Measurements from ENCODE around the gene COL5A3.
"Not testable (repeated sequence)": the region's sequence is repeated elsewhere in the genome, so short reads cannot be mapped to it uniquely, and the experiment has no call there.

The COL5A3 gene

GRCh38 chr19:9970481-9970880 lies 39.8 kb downstream of the COL5A3 start:
- DNase-seq = no peak

- DNase-seq = no peak
Observed at GRCh38 chr19:9969688-9969975, 40.7 kb downstream of the COL5A3 start.

DNA sequence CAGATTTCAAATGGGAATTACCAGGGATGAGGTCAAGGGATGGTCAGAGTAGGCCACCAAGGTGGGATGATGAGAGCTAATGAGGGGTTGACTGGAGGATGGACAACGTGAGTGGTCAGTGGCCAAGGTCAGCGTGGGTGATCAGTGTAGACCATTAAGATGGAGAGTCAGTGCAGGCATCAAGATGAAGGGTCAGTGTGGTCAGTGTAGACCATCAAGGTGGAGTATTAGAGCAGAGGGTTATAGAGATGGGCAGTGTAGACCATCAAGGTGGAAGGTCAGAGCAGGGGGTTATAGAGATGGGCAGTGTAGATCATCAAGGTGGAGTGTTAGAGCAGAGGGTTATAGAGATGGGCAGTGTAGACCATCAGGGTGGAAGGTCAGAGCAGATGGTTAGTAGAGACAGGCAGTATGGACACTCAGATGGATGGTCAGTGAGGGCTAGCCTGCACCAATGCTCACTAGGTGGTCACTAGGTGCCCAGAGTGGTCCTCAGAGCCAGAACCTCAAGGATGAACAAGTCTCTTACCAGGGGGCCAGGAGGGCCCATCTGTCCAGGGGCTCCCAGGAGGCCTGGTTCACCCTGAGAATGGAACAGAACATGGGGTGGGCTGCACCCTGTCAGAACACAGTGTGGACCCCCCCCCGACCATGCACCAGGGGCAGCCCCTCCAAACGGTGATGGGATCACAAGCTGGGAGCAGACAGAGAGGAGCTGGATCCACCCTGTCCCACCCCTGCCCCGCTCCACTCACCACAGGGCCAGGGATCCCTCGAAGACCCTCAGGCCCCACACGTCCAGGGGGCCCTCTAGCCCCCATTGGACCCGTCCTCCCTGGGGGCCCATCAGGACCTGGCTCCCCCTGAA lies 41.2 kb downstream of the COL5A3 start:
- DNase-seq = no peak

- no peak for DNase-seq
Observed at GRCh38 chr19:9967326-9967725, 43.0 kb downstream of the COL5A3 start.

DNA sequence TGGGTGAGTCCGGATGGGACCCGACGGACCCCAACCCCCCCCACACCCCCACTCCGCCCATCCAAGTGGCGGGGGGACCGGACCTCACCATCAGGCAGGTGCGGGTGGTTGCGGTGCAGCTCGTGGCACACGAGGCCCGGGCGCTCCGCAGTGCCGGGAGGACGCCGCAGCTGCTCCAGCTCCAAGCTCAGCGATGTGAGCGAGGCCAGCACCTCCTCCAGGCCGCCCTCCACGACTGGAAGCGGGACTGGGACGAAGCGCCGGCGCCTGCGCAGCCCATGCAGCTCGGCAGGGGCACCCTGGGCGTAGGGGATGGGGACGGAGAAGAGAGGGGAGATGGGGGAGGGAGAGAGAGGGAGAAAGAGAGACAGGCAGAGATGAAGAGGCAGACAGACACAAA lies 43.9 kb downstream of the COL5A3 start:
- DNase-seq = no peak

DNA sequence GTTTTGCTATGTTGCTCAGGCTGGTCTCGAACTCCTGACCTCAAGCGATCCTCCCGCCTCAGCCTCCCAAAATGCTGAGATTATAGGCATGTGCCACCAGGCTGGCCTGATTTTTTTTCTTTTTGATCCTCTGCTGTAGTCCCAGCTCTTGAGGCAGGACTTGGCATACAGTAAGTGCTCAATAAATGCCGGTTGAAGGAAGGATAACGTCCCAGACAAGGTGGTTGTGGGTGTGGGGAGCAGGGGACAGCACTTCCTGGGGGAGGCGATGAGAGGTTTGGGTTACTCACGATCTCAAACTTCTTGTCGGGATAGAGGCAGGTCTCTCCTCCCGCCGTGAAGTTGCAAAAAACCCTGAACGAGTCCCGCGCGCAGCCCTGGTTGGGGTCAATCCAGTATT lies 44.3 kb downstream of the COL5A3 start:
- DNase-seq = no peak

DNA sequence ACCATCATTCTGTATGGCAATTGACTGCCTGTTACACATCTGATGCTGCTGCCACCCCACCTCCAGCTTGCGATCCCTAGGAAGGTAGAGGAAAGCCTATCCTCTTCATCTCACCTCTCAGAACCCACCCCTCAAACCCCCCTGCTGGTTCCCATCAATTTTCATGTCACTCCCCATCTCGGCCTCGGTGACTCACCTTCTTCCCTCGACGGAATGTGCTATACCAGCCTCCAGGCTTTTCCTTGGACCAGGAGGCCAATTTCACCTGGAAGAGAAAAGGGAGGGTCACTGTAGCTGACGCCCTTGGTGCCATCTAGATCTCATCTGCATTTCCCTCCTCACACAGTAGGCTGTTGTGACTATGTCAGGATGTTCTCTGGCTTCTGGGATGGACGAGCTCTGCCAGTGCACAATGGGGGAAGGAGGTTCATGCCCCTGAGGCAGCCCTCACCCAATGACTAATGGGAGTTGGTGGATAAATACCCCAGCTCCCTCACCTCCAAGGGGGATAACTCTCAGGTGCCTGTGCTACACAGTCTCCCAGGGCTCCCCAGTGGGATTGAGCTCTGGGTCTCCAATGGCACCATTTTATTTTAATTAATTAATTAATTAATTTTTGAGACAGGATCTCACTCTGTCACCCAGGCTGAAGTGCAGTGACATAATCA lies 47.5 kb downstream of the COL5A3 start:
- DNase-seq = no peak

- DNase-seq = no peak
Observed at GRCh38 chr19:9961103-9961502, 49.2 kb downstream of the COL5A3 start.

DNA sequence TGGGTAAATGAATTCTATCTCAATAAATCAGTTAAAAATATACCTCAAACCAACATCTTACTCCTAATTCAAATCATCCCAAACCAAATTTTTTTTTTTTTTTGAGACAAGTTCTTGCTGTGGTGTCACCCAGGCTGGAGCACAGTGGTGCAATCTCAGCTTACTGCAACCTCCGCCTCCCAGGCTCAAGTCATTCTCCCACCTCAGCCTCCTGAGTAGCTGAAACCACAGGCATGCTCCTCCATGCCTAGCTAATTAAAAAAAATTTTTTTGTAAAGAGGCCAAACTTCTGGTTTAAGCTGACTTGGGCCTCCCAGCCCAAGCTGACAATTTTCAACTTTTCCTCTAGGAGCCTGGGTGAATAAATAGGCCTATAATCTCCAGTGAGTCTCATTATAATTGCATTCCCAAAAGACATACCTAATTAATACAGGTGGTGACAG lies 51.9 kb downstream of the COL5A3 start:
- no peak for DNase-seq

- DNase-seq = no peak
Observed at GRCh38 chr19:9956956-9957355, 53.3 kb downstream of the COL5A3 start.

DNA sequence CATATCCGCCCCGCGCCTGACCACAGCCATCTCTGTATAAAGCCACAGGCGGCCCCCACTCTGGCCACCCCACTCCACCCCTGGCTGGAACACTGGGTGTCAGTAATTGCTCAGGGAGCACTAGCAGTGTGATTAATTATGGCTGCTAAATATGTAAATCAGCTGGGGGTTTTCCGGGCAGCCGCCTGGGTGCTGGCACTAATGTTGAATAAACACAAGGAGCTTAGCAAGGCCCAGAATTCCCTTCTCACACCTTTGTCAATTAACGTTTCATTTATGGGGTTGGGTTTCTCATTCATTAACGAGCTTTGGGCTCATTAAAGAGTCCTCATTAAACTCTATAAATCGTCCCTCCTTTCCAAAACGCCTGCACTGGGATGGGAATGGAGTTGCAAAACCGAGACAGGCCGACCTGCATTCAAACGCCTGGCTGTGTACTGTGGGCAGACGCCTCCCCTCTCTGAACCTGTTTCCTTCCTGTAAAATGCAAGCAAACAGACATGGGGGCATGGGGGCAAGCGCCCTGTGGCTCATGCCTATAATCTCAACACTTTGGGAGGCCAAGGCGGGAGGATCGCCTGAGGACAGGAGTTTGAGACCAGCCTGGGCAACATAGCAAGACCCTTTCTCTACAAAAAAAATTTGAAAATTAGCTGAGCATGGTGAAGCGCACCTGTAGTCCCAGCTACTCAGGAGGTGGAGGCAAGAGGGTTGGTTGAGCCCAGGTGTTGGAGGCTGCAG lies 56.3 kb downstream of the COL5A3 start:
- no peak for DNase-seq

DNA sequence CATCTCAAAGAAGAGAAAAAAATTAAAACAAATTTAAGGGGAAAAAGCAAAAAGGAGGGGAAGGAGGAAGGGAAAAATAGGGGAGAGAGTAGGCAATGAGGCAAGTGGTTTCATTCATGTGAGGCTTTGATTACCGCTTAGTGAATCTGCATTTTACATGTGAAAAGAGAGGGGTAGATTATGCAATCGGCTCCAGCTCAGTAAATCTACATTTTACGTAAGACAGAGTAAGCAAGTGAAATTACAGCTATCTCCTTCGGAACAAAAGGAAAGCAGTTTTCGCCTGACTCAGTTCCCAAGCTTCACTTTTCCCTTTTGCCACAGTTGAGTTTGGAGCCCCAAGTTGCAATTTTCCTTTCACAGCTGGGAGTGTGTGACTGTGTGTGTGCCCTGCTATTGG lies 58.0 kb downstream of the COL5A3 start:
- no peak for DNase-seq

- DNase-seq = no peak
Observed at GRCh38 chr19:9947441-9947840, 62.9 kb downstream of the COL5A3 start.

DNA sequence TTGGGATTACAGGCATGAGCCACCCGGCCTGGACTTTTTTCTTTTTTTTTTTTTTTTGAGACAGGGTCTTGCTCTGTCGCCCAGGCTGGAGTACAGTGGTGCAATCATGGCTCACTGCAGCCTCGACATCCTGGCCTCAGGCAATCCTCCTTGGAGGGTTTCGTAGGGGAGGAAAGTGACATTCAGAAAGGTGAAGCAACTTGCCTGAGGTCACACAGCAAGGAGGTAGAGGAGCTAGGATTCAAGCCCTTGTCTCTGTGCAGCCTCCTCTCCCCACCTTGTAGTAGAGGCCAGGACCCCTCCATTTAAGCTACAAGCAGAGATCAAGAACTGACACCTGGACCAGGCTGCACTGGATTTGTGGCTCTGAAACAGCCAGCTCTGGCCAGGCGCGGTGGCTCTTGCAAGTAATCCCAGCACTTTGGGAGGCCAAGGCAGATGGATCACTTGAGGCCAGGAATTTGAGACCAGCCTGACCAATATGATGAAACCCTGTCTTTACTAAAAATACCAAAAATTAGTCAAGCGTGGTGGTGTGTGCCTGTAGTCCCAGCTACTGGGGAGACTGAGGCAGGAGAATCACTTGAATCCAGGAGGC lies 63.7 kb downstream of the COL5A3 start:
- DNase-seq = not testable (repeated sequence)

DNA sequence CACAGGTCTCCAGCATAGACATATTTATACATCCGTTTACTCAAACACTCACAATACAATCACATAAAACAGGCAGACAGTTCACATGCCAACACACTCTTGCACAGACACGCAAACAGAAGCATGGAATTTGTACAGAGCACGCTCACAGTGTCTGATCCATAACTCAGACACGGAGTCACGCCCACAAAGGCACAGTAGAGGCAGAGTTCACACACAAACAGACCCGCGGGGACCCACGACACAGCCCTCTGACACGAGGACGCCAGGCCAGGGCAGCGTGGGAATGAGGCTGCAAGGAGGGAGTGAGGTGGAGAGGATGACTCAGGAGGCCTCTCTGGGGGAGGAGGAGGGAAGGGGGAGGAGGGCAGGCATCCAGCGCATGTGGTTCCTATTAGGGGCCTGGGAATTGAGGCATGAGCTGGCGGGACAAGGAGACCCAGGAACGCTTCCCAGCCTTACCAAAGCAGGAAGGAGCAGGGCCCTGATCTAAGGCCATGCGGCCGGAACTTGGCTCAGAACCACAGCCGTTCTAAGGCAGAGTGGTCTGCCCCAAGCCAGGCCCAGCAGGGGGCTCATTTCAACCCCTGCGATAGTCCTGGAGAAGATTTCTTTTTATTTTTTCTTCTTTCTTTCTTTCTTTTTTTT lies 64.9 kb downstream of the COL5A3 start:
- no peak for DNase-seq

DNA sequence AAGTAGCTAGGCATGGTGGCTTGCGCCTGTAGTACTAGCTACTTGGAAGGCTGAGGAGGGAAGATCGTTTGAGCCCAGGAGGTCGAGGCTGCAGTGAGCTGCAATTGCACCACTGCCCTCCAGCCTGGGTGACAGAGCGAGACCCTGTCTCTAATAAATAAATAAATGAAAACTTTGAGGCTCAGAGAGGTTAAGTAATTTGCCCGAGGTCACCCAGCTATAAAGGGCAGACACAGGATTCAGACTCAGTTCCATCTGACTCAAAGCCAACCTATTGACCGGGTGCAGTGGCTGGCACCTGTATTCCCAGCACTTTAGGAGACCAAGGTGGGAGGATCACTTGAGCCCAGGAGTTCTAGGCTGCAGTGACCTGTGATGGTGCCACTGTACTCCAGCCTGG lies 66.6 kb downstream of the COL5A3 start:
- DNase-seq = no peak

DNA sequence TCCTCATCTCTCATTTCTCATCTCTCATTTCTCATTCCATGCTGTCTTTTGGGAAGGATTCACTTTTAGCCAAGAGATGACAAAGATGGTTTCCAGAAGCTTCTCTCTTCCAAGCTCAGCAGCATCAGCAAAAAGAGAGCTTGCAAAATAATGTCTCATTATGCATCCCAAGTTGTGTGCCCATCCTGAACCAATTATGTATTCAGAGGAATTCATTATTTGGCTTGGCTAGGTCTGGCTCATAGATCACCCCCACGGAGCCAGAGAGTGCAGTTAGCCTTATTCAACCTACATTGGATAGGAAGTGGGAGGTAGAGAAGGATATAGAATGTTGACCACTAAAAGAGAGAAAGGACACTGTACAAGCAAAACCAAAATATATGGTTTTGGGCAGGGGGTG lies 68.6 kb downstream of the COL5A3 start:
- DNase-seq = no peak

- DNase-seq = no peak
Observed at GRCh38 chr19:9941231-9941630, 69.1 kb downstream of the COL5A3 start.

GRCh38 chr19:9940778-9941177 lies 69.5 kb downstream of the COL5A3 start:
- DNase-seq = no peak

- DNase-seq = no peak
Observed at GRCh38 chr19:9939301-9939913, 70.9 kb downstream of the COL5A3 start.

DNA sequence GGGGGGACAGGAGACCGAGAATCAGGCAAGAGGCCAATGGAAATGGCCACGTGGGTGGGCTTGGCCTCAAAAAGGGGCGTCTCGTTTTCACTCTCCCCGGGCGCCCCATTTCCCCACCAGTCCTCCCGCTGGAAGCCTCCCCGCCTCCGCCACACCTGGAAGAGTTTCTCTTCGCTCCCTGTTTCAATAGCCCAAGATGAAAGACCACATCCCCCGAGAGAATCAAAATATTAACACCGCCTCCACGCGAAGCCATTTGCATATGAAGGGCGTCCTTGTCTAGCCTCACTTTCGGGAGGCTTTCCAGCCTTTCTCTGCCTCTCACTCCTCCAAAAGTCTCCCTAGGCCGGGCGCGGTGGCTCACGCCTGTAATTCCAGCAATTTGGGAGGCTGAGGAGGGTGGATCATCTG lies 73.3 kb downstream of the COL5A3 start:
- DNase-seq = no peak

GRCh38 chr19:9936326-9937000 lies 73.8 kb downstream of the COL5A3 start, which contains the start of gene OLFM2:
Gene OLFM2 (minus strand): TSS chr19:9936515. CDS start chr19:9936366, 149 bp downstream.
- DNase-seq = no peak

Measured in NCI-H526 treated with DMSO at 0.1 percent for 48 hours (cell line).